SU-DHL-6 (cell line): ENCODE measurements around the gene GOLGA6L9.
"Not testable (repeated sequence)": the region's sequence is repeated elsewhere in the genome, so short reads cannot be mapped to it uniquely, and the experiment has no call there.

Source experiments
- EZH2phosphoT487 ChIP-seq: fragments of 200-600 bp; sonication (generic), shearing (Covaris generic); conservative IDR thresholded peaks from 2 replicates; pipeline ENCODE4 v1.6.1; 2018; ENCODE audit warnings: mild to moderate bottlenecking, antibody characterized with exemption, low read length, moderate library complexity, mixed read lengths
- TF ChIP-seq, protein P1 (sequence below): fragments of 200-600 bp; sonication (generic); IDR thresholded peaks from one replicate; pipeline ENCODE4 v1.5.1; 2017; ENCODE audit warnings: antibody characterized with exemption, mild to moderate bottlenecking, low read length, moderate library complexity; ENCODE audit not compliant: insufficient read depth, poor library complexity, severe bottlenecking

DNA sequence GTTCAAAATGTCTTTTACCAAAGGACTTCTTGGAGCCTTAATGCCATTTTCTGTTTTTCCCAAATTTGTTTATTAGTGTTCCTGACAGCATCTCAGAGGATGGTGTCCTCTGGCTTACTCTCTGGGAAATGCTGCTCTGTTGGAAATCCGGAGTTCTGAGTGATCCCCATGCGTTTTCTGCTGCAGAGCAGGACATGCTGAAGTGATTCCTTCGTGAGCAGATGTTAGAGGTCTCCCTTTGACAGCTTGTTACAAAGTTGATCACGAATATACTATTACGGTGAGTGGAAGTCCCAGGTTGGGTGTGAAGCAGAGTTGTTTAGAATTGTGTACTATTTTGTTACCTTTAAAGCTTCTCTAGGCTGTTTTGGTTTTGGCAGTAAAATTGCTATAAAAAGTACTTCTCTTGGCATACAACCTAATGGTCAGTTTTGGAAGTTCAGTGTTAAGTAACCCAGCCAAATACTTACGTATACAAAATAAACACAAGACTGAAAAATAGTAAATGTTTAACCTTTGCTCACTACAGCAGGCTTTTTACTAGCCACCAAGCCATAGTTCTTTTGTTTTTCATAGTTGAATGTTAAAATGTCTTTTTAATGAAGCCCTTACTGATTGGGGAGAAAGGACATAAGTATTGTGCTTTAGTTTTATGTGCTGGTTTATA is 15.0 kb upstream of the GOLGA6L9 start:
- TF ChIP-seq, protein P1, sequence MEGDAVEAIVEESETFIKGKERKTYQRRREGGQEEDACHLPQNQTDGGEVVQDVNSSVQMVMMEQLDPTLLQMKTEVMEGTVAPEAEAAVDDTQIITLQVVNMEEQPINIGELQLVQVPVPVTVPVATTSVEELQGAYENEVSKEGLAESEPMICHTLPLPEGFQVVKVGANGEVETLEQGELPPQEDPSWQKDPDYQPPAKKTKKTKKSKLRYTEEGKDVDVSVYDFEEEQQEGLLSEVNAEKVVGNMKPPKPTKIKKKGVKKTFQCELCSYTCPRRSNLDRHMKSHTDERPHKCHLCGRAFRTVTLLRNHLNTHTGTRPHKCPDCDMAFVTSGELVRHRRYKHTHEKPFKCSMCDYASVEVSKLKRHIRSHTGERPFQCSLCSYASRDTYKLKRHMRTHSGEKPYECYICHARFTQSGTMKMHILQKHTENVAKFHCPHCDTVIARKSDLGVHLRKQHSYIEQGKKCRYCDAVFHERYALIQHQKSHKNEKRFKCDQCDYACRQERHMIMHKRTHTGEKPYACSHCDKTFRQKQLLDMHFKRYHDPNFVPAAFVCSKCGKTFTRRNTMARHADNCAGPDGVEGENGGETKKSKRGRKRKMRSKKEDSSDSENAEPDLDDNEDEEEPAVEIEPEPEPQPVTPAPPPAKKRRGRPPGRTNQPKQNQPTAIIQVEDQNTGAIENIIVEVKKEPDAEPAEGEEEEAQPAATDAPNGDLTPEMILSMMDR, result not testable (repeated sequence)
- not testable (repeated sequence) for TF ChIP-seq EZH2phosphoT487
